Ishikawa (cell line): ENCODE measurements around the gene STK25.

Experiments
- CEBPB ChIP-seq: IDR thresholded peaks from 2 replicates; pipeline ENCODE4 v1.6.1; 2012
- CREB1 ChIP-seq: IDR thresholded peaks from 2 replicates; pipeline ENCODE4 v1.6.1; 2012; ENCODE audit warnings: low read depth
- EGR1 ChIP-seq: IDR thresholded peaks from 2 replicates; pipeline ENCODE4 v1.6.1; 2012
- EP300 ChIP-seq: IDR thresholded peaks from 2 replicates; pipeline ENCODE4 v1.6.1; 2012; ENCODE audit warnings: borderline replicate concordance
- MAX ChIP-seq: IDR thresholded peaks from 2 replicates; pipeline ENCODE4 v1.6.1; 2012
- NFIC ChIP-seq: IDR thresholded peaks from 2 replicates; pipeline ENCODE4 v1.6.1; 2012
- RAD21 ChIP-seq: IDR thresholded peaks from 2 replicates; pipeline ENCODE4 v1.6.1; 2012; ENCODE audit warnings: low read depth
- YY1 ChIP-seq: IDR thresholded peaks from 2 replicates; pipeline ENCODE4 v1.6.1; 2012; ENCODE audit warnings: low read depth

GRCh38 chr2:241463276-241464135, 44.9 kb downstream of the STK25 start:
- no peak for TF ChIP-seq NFIC
- TF ChIP-seq EP300 = no peak
- TF ChIP-seq YY1 = no peak
- TF ChIP-seq CEBPB = no peak
- TF ChIP-seq CREB1 = no peak
- no peak for TF ChIP-seq RAD21
- TF ChIP-seq EGR1 = no peak
- no peak for TF ChIP-seq MAX
